ENCODE results near the gene NXPH3.

Gene NXPH3

DNA sequence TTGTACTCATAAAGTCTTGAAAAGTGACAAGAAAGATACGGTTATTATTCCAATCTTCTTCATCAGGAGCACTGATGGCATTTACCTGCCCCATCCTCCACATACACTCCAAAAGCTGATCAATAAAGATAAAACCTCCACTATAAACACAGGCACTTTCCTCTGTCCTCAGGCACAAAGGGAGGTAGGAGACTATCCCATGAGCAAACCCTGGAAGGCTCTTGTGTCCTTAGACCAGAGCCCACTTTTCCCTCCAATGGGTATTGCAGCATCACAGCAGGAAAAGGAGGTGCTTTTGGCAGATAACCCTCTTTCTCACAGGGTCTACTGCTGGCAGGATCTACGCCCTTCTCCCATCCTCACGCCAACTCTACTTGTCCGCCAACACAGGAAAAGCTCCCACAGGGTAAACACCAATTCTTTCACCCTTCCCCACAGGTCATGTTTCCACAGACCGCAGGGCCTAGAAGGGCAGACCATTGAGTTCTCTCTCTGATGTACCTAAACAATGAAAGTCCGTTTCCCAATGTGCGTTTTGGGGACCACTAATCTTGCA is 28.7 kb downstream of the NXPH3 start:
- DNase-seq (ENCODE audit: low read depth): no peak
- no peak overlapping the region for H3K4me3 ChIP-seq (ENCODE audit: control insufficient read depth, low read depth, low read length)
- TF ChIP-seq, protein P1, sequence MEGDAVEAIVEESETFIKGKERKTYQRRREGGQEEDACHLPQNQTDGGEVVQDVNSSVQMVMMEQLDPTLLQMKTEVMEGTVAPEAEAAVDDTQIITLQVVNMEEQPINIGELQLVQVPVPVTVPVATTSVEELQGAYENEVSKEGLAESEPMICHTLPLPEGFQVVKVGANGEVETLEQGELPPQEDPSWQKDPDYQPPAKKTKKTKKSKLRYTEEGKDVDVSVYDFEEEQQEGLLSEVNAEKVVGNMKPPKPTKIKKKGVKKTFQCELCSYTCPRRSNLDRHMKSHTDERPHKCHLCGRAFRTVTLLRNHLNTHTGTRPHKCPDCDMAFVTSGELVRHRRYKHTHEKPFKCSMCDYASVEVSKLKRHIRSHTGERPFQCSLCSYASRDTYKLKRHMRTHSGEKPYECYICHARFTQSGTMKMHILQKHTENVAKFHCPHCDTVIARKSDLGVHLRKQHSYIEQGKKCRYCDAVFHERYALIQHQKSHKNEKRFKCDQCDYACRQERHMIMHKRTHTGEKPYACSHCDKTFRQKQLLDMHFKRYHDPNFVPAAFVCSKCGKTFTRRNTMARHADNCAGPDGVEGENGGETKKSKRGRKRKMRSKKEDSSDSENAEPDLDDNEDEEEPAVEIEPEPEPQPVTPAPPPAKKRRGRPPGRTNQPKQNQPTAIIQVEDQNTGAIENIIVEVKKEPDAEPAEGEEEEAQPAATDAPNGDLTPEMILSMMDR (IDR thresholded peaks at IDR 0.05; ENCODE audit: control insufficient read depth, insufficient read depth, low read depth, low read length, missing control alignments): no peak

- H3K4me3 ChIP-seq (ENCODE audit: control insufficient read depth, low read depth, low read length): no peak overlapping the region
- TF ChIP-seq, protein P1 (IDR thresholded peaks at IDR 0.05; ENCODE audit: control insufficient read depth, insufficient read depth, low read depth, low read length, missing control alignments): no peak
- no peak for DNase-seq (ENCODE audit: low read depth)
Measured at GRCh38 chr17:49610883-49611584, 35.4 kb downstream of the NXPH3 start.

GRCh38 chr17:49612726-49613125 is 37.1 kb downstream of the NXPH3 start:
- no peak overlapping the region for H3K4me3 ChIP-seq (ENCODE audit: control insufficient read depth, low read depth, low read length)
- no peak for DNase-seq (ENCODE audit: low read depth)
- TF ChIP-seq, protein P1 (IDR thresholded peaks at IDR 0.05; ENCODE audit: control insufficient read depth, insufficient read depth, low read depth, low read length, missing control alignments): no peak

DNA sequence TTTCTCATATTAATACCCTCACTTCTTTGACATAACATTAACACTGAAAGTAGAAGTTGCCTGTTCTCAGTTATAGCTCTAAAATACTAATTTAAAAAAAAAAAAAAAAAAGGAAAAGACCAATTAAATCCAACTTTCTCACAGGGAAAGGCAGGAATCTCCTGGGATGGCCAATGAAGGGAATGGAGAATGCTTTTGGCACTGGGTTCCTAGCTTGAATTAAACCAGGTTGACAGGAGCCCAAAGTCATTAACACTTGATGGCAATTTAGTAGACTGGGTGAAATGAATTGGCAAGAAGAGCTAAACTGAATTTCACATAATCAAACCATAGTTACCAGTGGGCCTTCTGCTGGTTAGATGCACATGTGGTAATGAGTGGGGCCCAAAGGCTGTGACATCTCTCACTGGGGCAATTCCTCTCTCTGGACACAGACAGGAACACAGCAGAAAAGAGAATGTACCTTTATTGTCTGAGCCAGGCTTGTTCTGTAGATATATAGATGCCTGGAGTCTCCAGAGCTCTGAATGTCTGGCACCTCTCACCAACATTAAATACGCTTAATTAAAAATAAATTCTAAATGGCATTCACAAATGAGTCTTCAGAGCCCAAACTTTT is 37.6 kb downstream of the NXPH3 start:
- TF ChIP-seq, protein P1 (IDR thresholded peaks at IDR 0.05; ENCODE audit: control insufficient read depth, insufficient read depth, low read depth, low read length, missing control alignments): no peak
- H3K4me3 ChIP-seq (ENCODE audit: control insufficient read depth, low read depth, low read length): no peak overlapping the region
- DNase-seq (ENCODE audit: low read depth): no peak

DNA sequence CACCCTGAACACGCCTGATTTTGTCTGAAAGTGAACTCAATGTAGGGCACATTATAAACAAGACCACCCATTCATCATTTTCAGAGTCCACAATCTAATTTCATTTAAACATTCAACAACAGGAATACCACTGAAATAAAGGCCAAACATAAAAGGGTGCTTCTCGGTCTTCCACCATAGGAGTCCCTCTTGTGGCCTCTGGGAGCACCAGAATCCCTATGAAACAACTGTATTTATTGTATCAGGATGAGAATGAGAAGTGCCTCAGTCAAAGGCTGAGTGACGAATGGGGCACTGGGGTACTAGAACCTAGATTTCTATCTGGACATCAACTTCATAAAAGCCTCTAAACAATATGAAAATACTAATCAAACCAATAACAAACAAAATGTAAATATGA is 40.4 kb downstream of the NXPH3 start:
- no peak for DNase-seq (ENCODE audit: low read depth)
- no peak overlapping the region for H3K4me3 ChIP-seq (ENCODE audit: control insufficient read depth, low read depth, low read length)
- TF ChIP-seq, protein P1 (IDR thresholded peaks at IDR 0.05; ENCODE audit: control insufficient read depth, insufficient read depth, low read depth, low read length, missing control alignments): no peak

DNA sequence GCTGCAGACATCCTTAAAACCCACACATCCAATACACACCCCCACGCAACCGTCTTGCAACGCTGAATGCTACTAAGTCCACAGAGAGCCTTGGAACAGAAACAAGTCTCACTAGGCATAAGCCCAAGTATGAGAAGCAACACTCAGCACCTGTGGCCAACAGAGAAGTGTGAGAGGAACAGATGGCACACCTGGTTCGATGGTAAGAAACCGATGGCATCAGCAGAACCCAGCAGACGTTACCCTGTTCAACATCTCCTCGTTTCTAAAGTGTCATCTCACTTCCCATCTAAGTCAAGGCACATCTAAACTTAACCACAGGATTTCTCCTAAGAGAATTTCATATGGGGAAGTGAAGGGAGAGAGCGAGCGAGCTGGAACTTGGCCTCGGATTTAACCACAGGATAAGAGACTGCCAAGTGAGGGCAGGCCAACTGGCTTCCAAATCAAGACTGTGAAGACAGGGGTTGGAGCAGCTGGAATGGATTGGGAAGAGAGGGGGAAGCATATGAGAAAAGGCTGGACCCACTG is 41.0 kb downstream of the NXPH3 start:
- no peak overlapping the region for H3K4me3 ChIP-seq (ENCODE audit: control insufficient read depth, low read depth, low read length)
- TF ChIP-seq, protein P1 (IDR thresholded peaks at IDR 0.05; ENCODE audit: control insufficient read depth, insufficient read depth, low read depth, low read length, missing control alignments): no peak
- peak; percentile 81 for DNase-seq (ENCODE audit: low read depth)

All from AG09309 (cell line).